Left kidney (tissue), 2 donors: ENCODE measurements around the gene TPI1. TPM values are rescaled to one million over a fixed set of nuclear protein-coding genes. Genes with fewer than 3 reads are reported as not detected.

ENCODE experiments used
- DNase-seq: peaks from one replicate; pipeline ENCODE4 v3.0.0-alpha.2; 2013
- polyA plus RNA-seq: library from polyadenylated mRNA; unstranded; fragments of 120-200 nt; gene quantifications from one replicate; pipeline ENCODE4 v1.2.1, GENCODE V29; 2013; ENCODE audit not compliant: insufficient read length

The TPI1 gene
- polyA plus RNA-seq, 1 donor, result 515 TPM

DNA sequence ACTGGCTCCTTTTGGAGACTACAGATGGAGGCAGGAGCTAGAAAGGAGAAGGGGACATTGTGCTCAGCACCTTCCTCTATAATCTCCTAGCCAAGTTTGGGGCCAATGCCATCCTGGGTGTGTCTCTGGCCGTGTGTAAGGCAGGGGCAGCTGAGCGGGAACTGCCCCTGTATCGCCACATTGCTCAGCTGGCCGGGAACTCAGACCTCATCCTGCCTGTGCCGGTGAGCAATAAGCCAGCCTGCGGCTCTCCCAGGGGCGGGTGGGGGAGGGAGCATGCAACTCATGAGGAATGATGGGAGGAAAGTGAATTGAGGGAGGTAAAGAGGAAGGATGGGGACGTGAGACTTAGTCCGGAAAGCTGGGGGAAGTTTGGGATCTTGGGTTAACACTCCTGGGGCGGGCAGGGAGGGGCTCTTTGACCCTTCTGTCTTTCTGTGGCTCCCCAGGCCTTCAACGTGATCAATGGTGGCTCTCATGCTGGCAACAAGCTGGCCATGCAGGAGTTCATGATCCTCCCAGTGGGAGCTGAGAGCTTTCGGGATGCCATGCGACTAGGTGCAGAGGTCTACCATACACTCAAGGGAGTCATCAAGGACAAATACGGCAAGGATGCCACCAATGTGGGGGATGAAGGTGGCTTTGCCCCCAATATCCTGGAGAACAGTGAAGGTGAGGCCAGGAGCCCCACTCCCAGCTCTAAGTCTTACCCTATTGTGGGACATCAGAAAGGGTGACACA lies 50.3 kb downstream of the TPI1 start:
- DNase-seq, result no peak

DNA sequence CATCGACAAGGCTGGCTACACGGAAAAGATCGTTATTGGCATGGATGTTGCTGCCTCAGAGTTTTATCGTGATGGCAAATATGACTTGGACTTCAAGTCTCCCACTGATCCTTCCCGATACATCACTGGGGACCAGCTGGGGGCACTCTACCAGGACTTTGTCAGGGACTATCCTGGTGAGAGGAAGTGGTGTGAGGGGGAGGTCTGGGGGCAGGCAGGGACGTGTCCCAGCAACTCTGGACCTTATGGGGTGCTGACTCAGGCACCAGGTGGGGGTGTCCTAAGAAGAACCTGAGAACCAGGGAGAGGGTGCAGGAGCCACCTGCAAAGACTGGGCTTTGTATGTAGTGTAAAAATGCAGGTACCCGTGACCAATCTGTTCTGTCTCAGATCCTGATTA lies 52.3 kb downstream of the TPI1 start:
- DNase-seq, result no peak

Other genes starting within 250 kb of the TPI1 start
- gene LPAR5, start 231.6 kb upstream of the TPI1 start, polyA plus RNA-seq, result 0.91 TPM
- 6.0 TPM for gene ACRBP, start 220.1 kb upstream of the TPI1 start, polyA plus RNA-seq
- 109 TPM for gene ING4, start 204.4 kb upstream of the TPI1 start, polyA plus RNA-seq
- 98.0 TPM for gene ZNF384, start 178.2 kb upstream of the TPI1 start, polyA plus RNA-seq
- 12.1 TPM for gene PIANP, start 166.7 kb upstream of the TPI1 start, polyA plus RNA-seq
- 61.9 TPM for gene COPS7A, start 143.5 kb upstream of the TPI1 start, polyA plus RNA-seq
- gene MLF2, start 114.4 kb upstream of the TPI1 start, polyA plus RNA-seq, result 187 TPM
- 460 TPM for gene PTMS, start 101.2 kb upstream of the TPI1 start, polyA plus RNA-seq
- 1.9 TPM for gene LAG3, start 95.0 kb upstream of the TPI1 start, polyA plus RNA-seq
- gene CD4, start 78.0 kb upstream of the TPI1 start, polyA plus RNA-seq, result 25.5 TPM
- gene GPR162, start 45.7 kb upstream of the TPI1 start, polyA plus RNA-seq, result 25.8 TPM
- 29.9 TPM for gene P3H3, start 39.1 kb upstream of the TPI1 start, polyA plus RNA-seq
- 13.3 TPM for gene GNB3, start 26.6 kb upstream of the TPI1 start, polyA plus RNA-seq
- 42.7 TPM for gene CDCA3, start 16.2 kb upstream of the TPI1 start, polyA plus RNA-seq
- gene USP5, start 15.4 kb upstream of the TPI1 start, polyA plus RNA-seq, result 58.3 TPM
- 9.2 TPM for gene SPSB2, start 5.8 kb downstream of the TPI1 start, polyA plus RNA-seq
- gene LRRC23, start 37.3 kb downstream of the TPI1 start, polyA plus RNA-seq, result 20.2 TPM
- gene ENO2, start 47.0 kb downstream of the TPI1 start, polyA plus RNA-seq, result 14.8 TPM
- 109 TPM for gene ATN1, start 60.4 kb downstream of the TPI1 start, polyA plus RNA-seq
- gene RNU7-1, start 76.3 kb downstream of the TPI1 start, polyA plus RNA-seq, result not detected
- 118 TPM for gene C12orf57, start 76.5 kb downstream of the TPI1 start, polyA plus RNA-seq
- gene PTPN6, start 83.8 kb downstream of the TPI1 start, polyA plus RNA-seq, result 21.9 TPM
- 236 TPM for gene PHB2, start 103.1 kb downstream of the TPI1 start, polyA plus RNA-seq
- gene EMG1, start 103.4 kb downstream of the TPI1 start, polyA plus RNA-seq, result 51.1 TPM
- gene LPCAT3, start 150.9 kb downstream of the TPI1 start, polyA plus RNA-seq, result 80.7 TPM
- 53.5 TPM for gene C1S, start 193.2 kb downstream of the TPI1 start, polyA plus RNA-seq
- gene C1R, start 224.9 kb downstream of the TPI1 start, polyA plus RNA-seq, result 40.5 TPM
- gene C1RL, start 241.7 kb downstream of the TPI1 start, polyA plus RNA-seq, result 46.0 TPM